Endothelial cell of umbilical vein (primary cell): Measurements from ENCODE around the gene SELPLG.

Source experiments
- POLR2A ChIP-seq: IDR thresholded peaks from 2 replicates; pipeline ENCODE4 v1.6.1; 2012; ENCODE audit warnings: low read depth, mild to moderate bottlenecking, control low read depth, low read length
- POLR2AphosphoS5 ChIP-seq: IDR thresholded peaks from 2 replicates; pipeline ENCODE4 v1.6.1; 2012; ENCODE audit warnings: low read depth, mild to moderate bottlenecking, control low read depth, low read length, moderate library complexity; ENCODE audit not compliant: insufficient read depth
- TF ChIP-seq, protein P1 (sequence below), 2 donors: IDR thresholded peaks; 1 replicate in 1 of 2; 2 replicates in 1 of 2; pipeline ENCODE4 v1.5.1; 2011; ENCODE audit warnings: low read length in 2 of 2, mild to moderate bottlenecking in 2 of 2, moderate library complexity in 2 of 2, control low read depth in 1 of 2, inconsistent platforms in 1 of 2, low read depth in 1 of 2; ENCODE audit not compliant: insufficient read depth in 1 of 2; ENCODE audit errors: extremely low read depth in 1 of 2

DNA sequence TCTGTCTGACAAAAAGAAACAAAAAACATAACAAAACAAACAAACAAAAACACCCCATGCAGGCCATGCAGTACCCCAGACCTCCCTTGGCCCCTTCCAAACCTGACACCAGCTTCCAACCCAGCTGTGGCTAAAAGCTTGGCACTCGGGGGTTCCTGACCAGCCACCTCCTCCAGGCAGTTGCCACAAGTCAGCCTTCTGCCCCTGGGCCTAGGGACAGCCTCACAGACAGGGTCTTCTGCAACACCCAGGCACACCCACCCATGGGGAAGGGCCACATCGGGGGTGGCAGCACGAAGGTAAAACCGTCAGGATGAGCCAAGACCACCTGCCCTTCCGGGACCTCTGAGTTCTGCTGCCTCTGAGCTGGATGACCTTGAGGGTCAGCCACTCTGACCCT lies 25.1 kb downstream of the SELPLG start:
- TF ChIP-seq, protein P1, sequence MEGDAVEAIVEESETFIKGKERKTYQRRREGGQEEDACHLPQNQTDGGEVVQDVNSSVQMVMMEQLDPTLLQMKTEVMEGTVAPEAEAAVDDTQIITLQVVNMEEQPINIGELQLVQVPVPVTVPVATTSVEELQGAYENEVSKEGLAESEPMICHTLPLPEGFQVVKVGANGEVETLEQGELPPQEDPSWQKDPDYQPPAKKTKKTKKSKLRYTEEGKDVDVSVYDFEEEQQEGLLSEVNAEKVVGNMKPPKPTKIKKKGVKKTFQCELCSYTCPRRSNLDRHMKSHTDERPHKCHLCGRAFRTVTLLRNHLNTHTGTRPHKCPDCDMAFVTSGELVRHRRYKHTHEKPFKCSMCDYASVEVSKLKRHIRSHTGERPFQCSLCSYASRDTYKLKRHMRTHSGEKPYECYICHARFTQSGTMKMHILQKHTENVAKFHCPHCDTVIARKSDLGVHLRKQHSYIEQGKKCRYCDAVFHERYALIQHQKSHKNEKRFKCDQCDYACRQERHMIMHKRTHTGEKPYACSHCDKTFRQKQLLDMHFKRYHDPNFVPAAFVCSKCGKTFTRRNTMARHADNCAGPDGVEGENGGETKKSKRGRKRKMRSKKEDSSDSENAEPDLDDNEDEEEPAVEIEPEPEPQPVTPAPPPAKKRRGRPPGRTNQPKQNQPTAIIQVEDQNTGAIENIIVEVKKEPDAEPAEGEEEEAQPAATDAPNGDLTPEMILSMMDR (IDR thresholded peaks at IDR 0.05; ENCODE audit: extremely low read depth in 1 of 2, insufficient read depth in 1 of 2, low read depth in 1 of 2, low read length in 2 of 2) = no peak
- TF ChIP-seq POLR2A (no peak), POLR2AphosphoS5 (no peak)
